ENCODE results near the gene SHISA6.
"Not testable (repeated sequence)": the region's sequence is repeated elsewhere in the genome, so short reads cannot be mapped to it uniquely, and the experiment has no call there.

SHISA6 gene

GRCh38 chr17:11267999-11268575 lies 27.1 kb downstream of the SHISA6 start:
- DNase-seq = no peak

GRCh38 chr17:11269210-11269609 lies 28.2 kb downstream of the SHISA6 start:
- no peak for DNase-seq

GRCh38 chr17:11272191-11272590 lies 31.2 kb downstream of the SHISA6 start:
- DNase-seq = no peak

- DNase-seq = no peak
Measured at GRCh38 chr17:11273596-11273995, 32.6 kb downstream of the SHISA6 start.

GRCh38 chr17:11274106-11274505 lies 33.1 kb downstream of the SHISA6 start:
- no peak for DNase-seq

- DNase-seq = no peak
Measured at GRCh38 chr17:11276486-11276885, 35.5 kb downstream of the SHISA6 start.

- DNase-seq = no peak
Measured at GRCh38 chr17:11278186-11278991, 37.4 kb downstream of the SHISA6 start.

GRCh38 chr17:11278992-11279270 lies 37.9 kb downstream of the SHISA6 start:
- no peak for DNase-seq

- DNase-seq = no peak
Measured at GRCh38 chr17:11279776-11280344, 38.8 kb downstream of the SHISA6 start.

GRCh38 chr17:11282586-11282985 lies 41.6 kb downstream of the SHISA6 start:
- DNase-seq = no peak

GRCh38 chr17:11284811-11285210 lies 43.8 kb downstream of the SHISA6 start:
- DNase-seq = no peak

- no peak for DNase-seq
Measured at GRCh38 chr17:11285946-11286345, 44.9 kb downstream of the SHISA6 start.

GRCh38 chr17:11287791-11288190 lies 46.8 kb downstream of the SHISA6 start:
- DNase-seq = no peak

GRCh38 chr17:11290814-11291213 lies 49.8 kb downstream of the SHISA6 start:
- no peak for DNase-seq

- DNase-seq = no peak
Measured at GRCh38 chr17:11292491-11292890, 51.5 kb downstream of the SHISA6 start.

GRCh38 chr17:11293480-11293879 lies 52.5 kb downstream of the SHISA6 start:
- DNase-seq = no peak

- DNase-seq = no peak
Measured at GRCh38 chr17:11294826-11295225, 53.8 kb downstream of the SHISA6 start.

- no peak for DNase-seq
Measured at GRCh38 chr17:11296994-11297393, 56.0 kb downstream of the SHISA6 start.

GRCh38 chr17:11298401-11298800 lies 57.4 kb downstream of the SHISA6 start:
- no peak for DNase-seq

- no peak for DNase-seq
Measured at GRCh38 chr17:11300201-11300600, 59.2 kb downstream of the SHISA6 start.

- no peak for DNase-seq
Measured at GRCh38 chr17:11300738-11301137, 59.7 kb downstream of the SHISA6 start.

- not testable (repeated sequence) for DNase-seq
Measured at GRCh38 chr17:11301874-11302273, 60.9 kb downstream of the SHISA6 start.

GRCh38 chr17:11302401-11303186 lies 61.6 kb downstream of the SHISA6 start:
- no peak for DNase-seq

Measured in NCI-H2107 (cell line).